GM21737 (cell line): ENCODE data around the gene KRTAP5-10.
"Not testable (repeated sequence)": the region's sequence is repeated elsewhere in the genome, so short reads cannot be mapped to it uniquely, and the experiment has no call there.

Experiments
- ATAC-seq: cut with Tn5 transposase; IDR thresholded peaks from one replicate; pipeline ENCODE4 v1.9.1; 2021; ENCODE audit warnings: mild to moderate bottlenecking, moderate library complexity; ENCODE audit not compliant: unreplicated experiment

The KRTAP5-10 gene

DNA sequence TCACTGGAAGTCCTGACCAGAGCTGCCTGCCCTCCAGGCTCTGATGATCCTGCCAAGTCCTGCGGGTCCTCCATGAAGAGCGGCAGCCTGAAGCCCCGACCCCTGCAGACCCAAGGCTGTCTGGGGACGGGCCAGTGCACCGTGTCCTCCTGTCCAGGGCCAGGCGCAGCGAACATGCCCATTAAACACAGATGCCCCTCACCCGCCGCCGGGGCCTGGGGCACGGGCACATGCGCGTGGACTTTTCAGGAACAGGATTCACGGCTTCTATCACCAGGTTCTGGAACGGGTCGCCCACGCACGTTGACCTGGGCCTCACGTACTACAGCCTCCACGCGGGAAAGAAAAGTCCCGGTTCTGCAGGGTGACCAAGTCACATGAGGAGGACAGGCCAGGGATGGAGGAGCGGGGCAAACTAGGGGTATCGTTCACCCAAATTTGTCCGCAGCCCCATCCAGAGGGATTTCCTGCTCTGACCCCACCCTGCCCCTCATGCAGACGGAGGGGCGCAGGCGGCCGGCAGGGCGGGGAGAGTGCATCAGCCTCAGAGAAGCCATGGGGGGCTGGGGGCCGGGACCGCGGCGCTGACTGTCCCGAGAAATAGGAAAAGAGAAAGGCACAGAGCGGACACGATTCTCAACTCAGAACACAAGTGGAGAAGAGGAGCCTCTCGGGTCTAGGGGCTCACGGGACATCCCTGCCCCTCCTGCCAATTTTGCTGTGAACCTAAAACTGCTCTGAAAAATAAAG, 5.9 kb downstream of the KRTAP5-10 start:
- ATAC-seq: not testable (repeated sequence)

DNA sequence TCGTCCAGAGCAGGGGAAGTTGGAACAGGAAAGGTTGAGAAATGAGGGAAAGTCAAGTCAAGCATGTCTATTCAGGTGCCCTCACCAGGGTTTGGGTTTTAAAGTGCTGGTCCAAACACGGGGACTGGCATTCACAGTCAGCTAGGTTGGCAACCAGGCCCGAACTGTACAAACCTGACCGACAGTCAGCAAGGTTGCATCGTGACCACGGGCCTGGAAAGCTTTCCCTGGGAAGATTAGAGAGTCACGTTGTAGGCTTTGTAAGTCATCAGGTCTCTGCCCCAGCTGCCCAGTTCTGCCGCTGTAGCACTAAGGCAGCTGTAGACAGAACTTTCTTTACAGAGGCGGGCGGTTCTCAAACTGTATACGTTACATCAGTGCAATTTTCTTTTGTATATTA, 7.4 kb downstream of the KRTAP5-10 start:
- no peak for ATAC-seq

DNA sequence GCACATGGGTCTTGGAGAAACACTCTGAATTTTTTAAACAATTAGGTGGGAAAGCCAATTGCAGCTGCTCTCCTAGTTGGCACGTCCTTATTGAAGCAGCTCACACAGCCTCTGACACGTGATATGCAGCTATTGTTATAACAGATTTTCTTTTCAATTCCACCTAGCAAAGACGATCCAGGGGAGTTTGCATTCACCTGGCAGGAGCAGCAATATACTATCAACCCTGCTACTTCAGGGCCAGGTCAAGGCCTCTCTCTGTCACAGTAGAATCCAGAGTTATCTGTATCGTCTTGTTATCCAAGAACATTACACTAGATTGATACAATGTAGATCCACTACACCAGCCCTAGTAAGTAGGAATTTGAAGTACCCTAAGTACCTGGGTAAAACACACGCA, 9.1 kb downstream of the KRTAP5-10 start:
- ATAC-seq: no peak

DNA sequence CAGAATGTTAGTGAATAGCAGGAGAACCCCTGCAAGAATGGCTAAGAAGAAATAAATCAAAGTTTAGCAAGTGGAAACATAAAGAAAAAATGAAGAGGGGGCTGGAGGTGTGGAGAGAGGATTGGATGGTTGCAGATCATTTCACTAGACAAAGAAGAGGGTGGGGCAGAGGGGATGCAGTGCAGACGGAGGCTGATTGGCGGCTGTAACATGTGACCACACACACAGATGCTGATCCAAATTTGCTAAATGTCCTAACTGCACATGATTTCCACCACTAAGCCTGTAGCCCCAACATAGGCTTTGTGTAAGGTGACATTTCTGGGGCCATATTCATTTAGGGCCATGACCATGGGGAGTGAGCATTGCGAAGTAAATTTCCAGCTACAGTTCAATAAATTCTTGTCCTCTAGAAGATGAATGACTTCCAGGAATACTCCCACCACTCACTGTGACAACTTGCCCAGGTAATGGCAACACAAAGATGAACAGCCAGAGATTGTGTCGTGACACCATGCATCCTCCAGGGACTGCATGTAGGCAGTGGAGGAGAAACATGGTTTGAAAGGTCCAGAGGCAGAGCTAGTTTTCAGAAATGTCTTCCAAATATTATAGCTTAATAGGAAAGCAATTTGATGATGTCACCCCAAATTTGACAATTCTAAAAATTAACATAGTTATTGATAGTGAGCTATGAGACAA, 10.5 kb downstream of the KRTAP5-10 start:
- ATAC-seq: no peak

DNA sequence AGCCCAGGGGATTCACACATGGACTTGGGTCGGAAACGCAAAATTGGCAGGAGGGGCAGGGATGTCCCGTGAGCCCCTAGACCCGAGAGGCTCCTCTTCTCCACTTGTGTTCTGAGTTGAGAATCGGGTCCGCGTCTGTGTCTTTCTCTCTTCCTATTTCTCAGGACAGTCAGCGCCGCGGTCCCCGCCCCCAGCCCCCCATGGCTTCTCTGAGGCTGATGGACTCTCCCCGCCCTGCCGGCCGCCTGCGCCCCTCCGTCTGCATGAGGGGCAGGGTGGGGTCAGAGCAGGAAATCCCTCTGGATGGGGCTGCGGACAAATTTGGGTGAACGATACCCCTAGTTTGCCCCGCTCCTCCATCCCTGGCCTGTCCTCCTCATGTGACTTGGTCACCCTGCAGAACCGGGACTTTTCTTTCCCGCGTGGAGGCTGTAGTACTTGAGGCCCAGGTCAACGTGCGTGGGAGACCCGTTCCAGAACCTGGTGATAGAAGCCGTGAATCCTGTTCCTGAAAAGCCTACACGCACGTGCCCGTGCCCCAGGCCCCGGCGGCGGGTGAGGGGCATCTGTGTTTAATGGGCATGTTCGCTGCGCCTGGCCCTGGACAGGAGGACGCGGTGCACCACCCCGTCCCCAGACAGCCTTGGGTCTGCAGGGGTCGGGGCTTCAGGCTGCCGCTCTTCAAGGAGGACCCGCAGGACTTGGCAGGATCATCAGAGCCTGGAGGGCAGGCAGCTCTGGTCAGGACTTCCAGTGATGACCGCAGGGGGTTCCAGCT, 11.5 kb downstream of the KRTAP5-10 start:
- not testable (repeated sequence) for ATAC-seq

DNA sequence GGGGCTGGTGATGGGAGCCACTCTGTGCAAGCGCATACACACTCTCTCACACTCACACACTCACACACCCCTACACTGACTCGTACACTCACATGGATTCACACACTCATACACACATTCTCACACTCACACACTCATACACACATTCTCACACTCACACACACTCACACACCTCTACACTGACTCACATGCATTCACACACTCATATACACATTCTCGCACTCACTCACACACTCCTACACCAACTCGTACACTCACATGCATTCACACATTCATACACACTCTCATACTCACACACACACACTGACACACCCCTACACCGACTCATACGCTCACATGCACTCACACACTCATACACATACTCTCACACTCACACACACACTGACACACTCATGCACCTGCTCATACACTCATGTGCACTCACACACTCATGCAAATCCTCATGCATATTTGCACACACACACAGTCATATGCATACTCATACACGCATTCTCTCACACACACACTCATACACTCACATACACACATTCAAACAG, 12.2 kb downstream of the KRTAP5-10 start:
- ATAC-seq: no peak

DNA sequence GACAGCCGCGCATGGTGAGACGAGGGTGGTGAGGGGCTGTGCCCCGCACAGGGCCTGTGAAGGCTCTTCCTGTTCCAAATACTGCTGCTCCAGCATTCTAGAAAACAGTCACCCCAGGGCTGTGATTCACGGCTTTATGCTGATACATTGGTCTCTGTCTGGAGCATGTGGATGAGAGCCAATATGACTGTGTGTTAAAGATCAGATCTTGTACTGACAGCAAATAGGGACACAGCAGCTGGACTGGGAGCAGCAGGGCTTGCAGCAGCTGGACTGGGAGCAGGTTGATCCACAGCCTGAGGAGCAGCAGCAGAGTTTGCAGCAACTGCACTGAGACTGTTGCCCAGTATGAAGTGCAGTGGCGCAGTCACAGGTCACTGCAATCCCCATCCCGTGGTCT, 14.2 kb downstream of the KRTAP5-10 start:
- ATAC-seq: not testable (repeated sequence)

DNA sequence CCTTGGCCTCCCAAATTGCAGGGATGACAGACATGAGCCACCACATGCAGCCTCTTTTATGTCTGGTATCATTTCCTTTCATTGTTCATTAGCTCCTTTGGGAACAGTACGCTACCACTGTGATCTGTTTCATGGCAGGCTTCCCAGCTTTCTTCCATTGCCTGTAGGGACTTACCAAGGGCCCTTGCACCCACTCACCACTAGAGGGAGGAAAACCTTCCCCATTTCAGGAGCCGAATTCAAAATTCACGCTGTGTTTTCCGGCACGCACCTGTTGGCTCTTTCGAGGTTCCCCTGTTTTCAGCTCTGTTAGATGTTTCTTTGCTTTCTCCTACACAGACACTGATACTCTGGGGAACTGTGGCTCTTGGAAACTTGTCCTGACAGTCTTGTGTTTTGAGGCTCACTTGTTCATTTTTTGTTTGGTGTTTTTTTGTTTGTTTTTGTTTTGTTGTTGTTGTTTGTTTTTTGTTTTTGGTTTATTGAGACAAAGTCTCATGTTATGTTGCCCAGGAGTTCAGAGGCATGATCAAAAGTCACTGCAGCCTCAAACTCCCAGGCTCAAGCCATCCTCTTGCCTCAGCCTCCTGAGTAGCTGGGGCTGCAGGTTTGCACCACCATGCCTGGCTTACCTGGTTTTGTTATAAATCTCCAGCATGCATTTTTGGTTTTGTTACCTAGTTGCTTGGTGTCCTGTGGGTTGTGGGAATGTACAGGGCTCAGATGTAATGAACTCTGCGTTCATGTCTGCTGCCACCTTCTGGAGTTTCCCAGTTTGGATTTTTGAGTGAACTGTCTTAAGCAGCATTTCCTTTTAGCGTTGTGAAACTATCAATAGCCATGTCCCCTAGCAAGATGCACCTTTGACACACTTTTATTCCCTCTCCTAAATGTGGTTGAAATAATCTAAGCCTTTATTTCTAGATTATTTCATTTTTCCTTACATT, 15.0 kb downstream of the KRTAP5-10 start:
- ATAC-seq: no peak

DNA sequence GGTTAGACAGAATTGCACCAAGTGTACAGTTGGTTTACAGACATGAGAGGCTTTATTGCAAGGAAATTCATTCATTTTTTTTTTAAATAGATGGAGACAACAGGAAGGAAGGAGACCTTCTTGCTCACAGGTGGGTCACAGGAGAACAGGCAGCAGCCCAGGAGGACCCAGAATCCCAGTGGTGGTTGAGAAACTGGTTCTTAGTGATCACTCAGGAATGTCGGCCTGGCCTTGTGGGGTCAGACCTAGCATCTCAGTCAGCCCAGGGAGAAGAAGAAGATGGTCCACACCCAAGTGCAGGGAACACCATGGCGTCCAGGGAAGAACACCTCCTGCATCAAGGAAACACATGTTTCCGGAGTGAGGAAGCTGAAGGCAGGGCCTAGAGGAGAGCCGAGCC, 16.5 kb downstream of the KRTAP5-10 start:
- no peak for ATAC-seq

DNA sequence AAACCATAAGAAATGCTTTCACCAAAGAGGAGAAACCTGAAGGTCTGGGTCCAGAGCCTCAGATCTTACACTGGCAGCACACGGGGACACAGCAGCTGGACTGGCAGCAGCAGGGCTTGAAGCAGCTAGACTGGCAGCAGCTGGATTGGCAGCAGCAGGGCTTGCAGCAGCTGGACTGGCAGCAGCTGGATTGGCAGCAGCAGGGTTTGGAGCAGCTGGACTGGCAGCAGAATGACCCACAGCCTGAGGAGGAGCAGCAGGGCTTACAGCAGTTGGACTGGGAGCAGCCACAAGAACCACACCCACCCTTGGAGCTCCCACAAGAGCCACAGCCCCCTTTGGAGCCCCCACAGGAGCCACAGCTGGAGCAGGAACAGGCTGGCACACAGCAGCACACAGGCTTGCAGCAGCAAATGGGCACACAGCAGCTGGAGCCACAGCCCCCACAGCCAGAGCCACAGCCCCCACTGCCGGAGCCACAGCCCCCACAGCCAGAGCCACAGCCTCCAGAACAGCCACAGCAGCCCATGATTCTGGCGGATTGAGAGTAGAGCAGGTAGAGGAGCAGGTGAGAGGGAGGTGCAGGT, 17.0 kb downstream of the KRTAP5-10 start, which contains the start of gene KRTAP5-11:
KRTAP5-11 (minus strand) TSS at position 567 of the 587 bp plus-strand sequence; CDS start at position 529, 38 bp downstream.
- no peak for ATAC-seq

DNA sequence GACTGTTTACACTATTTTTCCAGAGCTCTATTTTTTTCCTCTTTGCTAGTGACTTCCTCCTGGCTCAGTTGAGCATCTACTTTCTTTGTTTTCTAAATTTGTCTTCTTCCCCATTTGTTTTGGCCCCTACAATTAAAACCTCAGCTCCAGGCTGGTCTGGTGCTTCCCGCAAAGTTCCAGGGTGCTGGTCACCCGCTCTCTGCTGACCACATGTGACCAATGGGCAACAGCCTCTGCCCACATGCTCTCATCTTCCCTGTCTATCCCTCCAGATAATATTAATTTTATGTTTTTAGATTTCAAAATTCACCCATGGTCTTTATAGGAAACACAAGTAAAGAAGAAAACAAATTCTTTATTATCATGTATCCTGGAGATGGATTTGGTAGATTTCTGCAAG, 17.6 kb downstream of the KRTAP5-10 start:
- ATAC-seq: not testable (repeated sequence)

DNA sequence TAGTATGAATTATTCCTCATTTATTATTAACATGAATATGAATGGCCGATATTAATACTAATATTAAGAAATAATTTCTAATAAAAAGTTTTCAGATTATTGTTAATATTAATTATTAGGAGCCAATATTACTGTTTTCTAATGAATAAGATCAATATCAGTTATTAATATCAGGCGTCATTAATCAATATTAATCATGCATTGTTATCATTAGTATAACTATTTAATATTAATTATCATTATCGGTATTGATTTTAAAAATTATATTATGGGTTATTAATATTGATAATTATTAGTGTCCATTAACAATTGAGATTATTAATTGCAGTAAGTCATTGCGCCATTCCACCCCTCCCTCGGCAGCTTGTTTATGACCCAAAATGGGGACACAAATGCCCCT, 20.3 kb downstream of the KRTAP5-10 start:
- ATAC-seq: not testable (repeated sequence)

DNA sequence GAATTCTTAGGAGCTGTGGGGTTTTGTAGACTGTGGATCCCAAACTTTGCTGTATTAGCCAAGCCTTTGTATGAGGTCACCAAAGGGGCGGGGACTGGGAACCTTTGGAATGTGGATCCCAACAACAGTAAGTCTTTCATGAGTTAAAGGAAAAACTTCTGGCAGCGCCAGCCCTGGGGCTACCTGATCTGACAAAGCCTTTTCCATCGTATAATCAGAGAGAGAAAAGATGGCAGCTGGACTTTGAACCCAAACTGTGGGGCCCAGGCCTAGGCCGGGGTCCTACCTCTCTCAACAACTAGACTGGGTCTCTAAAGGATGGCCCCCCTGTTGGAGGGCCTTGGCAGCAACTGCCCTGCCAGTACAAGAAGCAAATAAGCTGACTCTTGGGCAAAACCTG, 23.0 kb downstream of the KRTAP5-10 start:
- ATAC-seq: not testable (repeated sequence)

DNA sequence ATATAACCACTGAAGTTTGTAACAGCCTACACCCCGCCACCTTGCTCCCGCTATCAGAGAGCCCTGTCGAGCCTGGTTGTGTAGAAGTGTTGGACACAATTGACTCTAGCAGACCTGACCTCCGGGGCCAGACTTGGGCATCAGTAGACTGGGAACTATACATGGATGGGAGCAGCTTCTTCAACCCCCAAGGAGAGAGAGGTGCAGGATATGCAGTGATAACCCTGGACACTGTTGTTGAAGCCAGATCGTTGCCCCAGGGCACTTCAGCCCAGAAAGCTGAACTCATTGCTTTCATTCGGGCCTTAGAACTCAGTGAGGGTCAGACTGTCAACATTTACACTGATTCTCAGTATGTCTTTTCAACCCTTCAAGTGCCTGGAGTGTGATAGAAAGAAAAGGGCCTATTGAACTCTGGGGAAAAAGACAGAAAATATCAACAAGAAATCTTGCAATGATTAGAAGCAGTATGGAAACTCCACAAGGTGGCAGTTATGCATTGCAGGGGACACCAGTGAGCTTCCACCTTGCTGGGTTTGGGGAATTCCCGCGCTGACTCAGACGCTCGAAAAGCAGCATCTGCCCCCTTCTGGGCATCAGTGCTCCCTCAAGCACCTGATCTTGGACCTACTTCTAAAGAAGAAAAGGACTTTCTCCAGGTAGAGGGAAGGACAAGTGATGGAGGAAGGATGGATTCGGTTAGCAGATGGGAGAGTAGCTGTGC, 23.6 kb downstream of the KRTAP5-10 start:
- not testable (repeated sequence) for ATAC-seq

DNA sequence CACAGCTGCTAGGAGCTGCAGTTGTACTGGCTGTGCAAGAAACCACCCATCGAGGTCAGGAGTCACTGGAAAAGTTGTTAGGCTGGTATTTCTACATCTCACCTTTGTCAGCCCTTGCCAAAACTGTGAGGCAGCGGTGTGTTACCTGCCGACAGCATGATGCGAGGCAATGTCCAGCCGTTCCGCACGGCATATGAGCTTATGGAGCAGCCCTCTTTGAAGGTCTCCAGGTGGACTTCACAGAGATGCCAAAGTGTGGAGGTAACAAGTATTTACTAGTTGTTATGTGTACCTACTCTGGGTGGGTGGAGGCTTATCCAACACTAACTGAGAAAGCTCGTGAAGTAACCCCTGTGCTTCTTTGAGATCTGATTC, 24.2 kb downstream of the KRTAP5-10 start:
- ATAC-seq: not testable (repeated sequence)

DNA sequence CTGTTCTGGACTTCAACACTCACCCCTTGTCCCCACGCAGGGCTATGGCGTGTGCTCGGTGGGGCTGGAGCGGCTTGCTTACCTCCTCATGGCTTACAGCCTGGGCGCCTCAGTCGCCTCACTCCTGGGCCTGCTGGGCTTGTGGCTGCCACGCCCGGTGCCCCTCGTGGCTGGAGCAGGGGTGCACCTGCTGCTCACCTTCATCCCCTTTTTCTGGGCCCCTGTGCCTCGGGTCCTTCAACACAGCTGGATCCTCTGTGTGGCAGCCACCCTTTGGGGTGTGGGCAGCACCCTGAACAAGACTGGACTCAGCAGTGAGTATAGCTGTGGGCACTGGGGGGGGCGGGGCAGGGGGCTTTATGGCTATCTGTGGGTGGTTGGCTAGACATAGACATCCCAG, 37.9 kb downstream of the KRTAP5-10 start:
- not testable (repeated sequence) for ATAC-seq

DNA sequence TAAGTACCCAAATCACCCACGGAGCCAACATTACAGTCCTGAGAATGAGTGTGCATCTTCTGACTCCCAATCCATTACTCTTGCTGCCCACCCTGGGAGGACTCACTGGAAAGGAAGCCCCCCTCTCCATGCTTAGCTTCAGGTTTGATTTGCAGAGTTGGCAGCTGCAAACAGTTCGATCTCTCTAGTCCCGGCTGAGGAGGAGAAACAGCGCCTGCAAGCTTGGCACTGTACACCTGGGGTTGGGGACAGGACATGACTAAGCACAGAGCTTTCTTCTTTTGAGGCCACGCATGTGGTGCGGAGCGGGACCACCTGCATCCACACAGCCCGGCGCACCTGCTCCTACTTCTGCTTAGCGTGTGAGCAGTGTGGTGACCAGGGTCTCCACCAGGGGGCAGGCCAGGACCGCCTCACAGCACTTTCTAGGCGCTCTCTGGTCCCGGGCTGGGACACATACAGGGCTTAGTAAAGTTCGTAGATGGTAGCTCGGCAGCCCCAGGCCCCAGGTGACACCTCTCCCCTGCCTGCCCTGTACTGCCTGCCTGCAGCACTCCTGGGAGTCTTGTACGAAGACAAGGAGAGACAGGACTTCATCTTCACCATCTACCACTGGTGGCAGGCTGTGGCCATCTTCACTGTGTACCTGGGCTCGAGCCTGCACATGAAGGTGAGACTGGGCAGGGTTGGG, 39.6 kb downstream of the KRTAP5-10 start:
- not testable (repeated sequence) for ATAC-seq

DNA sequence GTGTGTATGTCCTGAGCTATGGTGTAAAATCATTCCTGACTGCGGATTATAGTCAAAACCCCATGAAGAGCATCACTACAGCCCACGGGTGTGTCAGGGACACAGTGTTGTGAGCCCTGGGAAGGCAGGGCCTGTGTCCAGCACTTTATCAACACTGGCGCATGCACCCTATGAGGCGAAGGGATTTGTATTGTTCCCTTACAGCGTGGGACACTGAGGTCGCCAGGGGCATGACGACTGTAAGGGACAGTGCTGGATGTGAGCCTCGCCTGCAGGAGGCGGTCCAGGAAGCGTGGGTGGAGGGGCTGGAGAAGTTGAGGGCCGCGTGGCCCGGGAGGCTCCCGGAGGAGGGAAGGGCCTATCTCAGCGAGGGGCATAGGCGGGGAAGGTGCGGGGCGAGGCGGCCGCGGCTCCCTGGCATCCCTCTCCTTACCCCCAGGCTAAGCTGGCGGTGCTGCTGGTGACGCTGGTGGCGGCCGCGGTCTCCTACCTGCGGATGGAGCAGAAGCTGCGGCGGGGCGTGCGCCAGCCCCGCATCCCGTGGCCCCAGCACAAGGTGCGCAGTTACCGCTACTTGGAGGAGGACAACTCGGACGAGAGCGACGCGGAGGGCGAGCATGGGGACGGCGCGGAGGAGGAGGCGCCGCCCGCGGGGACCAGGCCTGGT, 41.6 kb downstream of the KRTAP5-10 start:
- ATAC-seq: not testable (repeated sequence)
